HCT116 (cell line): Measurements from ENCODE around the gene FBXL17.

ENCODE experiments used
- CBX3 ChIP-seq: IDR thresholded peaks from 2 replicates; pipeline ENCODE4 v1.6.1; 2012; ENCODE audit warnings: low read depth
- EZH2 ChIP-seq: fragments of 200-600 bp; sonication (generic); IDR thresholded peaks from 2 replicates; pipeline ENCODE4 v1.6.1; 2017; ENCODE audit warnings: antibody characterized with exemption, mixed run types
- EZH2phosphoT487 ChIP-seq: fragments of 200-600 bp; IDR thresholded peaks from 2 replicates; pipeline ENCODE4 v1.6.1; 2018; ENCODE audit warnings: antibody characterized with exemption, borderline replicate concordance
- JUND ChIP-seq: IDR thresholded peaks from 2 replicates; pipeline ENCODE4 v1.6.1; 2012
- POLR2A ChIP-seq: IDR thresholded peaks from 2 replicates; pipeline ENCODE4 v1.7.0; 2011; ENCODE audit warnings: borderline replicate concordance; ENCODE audit not compliant: insufficient read depth, insufficient read length; ENCODE audit errors: extremely low read depth
- POLR2AphosphoS5 ChIP-seq: IDR thresholded peaks from 2 replicates; pipeline ENCODE4 v1.6.1; 2011; ENCODE audit warnings: mild to moderate bottlenecking, low read depth, low read length, moderate library complexity
- RAD21 ChIP-seq: IDR thresholded peaks from 2 replicates; pipeline ENCODE4 v1.6.1; 2012; ENCODE audit warnings: low read depth, mild to moderate bottlenecking
- SIN3A ChIP-seq: IDR thresholded peaks from 2 replicates; pipeline ENCODE4 v1.6.1; 2012; ENCODE audit warnings: low read depth
- SP1 ChIP-seq: IDR thresholded peaks from 2 replicates; pipeline ENCODE4 v1.6.1; 2012; ENCODE audit warnings: low read depth
- YY1 ChIP-seq: IDR thresholded peaks from 2 replicates; pipeline ENCODE4 v1.6.1; 2011; ENCODE audit warnings: low read length, low read depth, moderate library complexity, mild to moderate bottlenecking; ENCODE audit not compliant: insufficient replicate concordance; ENCODE audit errors: extremely low read depth
- ZNF274 ChIP-seq: fragments of 200-500 bp; sonication (Bioruptor generic); IDR thresholded peaks from 2 replicates; pipeline ENCODE4 v1.6.1; 2014; ENCODE audit warnings: mild to moderate bottlenecking, low read depth, low read length, inconsistent platforms
- TF ChIP-seq, protein P1 (sequence below), 3 experiments: fragments of 200-600 bp in 1 of 3; sonication (generic) in 1 of 3; IDR thresholded peaks in 2 of 3; conservative IDR thresholded peaks in 1 of 3; 2 replicates each; pipeline ENCODE4 v1.5.1; 2012 to 2017; ENCODE audit warnings: low read depth in 2 of 3, low read length in 2 of 3, antibody characterized with exemption in 1 of 3, borderline replicate concordance in 1 of 3, control low read depth in 1 of 3, mild to moderate bottlenecking in 1 of 3, mixed read lengths in 1 of 3, mixed run types in 1 of 3, moderate library complexity in 1 of 3; ENCODE audit not compliant: insufficient read depth in 1 of 3
- TF ChIP-seq, protein P2 (sequence below): IDR thresholded peaks from 2 replicates; pipeline ENCODE4 v1.6.1; 2012

DNA sequence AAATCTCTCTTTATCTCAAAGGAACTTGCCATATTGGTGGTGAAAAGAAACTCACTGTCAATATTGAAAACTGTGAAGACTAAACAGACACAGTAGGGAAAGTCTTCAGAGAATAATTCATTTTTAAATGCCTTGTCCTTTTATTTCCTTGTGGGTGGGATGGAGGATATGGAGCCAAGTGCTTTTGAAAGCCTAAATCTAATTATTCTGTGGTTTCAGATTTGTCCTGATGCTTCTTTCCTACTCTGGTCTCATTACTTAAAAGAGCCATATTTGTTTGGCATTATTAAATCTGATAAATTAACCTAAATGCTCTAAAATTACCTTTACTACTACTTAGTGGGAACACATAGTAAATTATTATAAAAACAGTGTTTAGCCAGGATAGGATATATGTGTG is 452.8 kb downstream of the FBXL17 start:
- TF ChIP-seq, protein P1, sequence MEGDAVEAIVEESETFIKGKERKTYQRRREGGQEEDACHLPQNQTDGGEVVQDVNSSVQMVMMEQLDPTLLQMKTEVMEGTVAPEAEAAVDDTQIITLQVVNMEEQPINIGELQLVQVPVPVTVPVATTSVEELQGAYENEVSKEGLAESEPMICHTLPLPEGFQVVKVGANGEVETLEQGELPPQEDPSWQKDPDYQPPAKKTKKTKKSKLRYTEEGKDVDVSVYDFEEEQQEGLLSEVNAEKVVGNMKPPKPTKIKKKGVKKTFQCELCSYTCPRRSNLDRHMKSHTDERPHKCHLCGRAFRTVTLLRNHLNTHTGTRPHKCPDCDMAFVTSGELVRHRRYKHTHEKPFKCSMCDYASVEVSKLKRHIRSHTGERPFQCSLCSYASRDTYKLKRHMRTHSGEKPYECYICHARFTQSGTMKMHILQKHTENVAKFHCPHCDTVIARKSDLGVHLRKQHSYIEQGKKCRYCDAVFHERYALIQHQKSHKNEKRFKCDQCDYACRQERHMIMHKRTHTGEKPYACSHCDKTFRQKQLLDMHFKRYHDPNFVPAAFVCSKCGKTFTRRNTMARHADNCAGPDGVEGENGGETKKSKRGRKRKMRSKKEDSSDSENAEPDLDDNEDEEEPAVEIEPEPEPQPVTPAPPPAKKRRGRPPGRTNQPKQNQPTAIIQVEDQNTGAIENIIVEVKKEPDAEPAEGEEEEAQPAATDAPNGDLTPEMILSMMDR (IDR thresholded peaks at IDR 0.05 in 2 of 3, conservative IDR thresholded peaks at IDR 0.05 in 1 of 3; ENCODE audit: borderline replicate concordance in 1 of 3, insufficient read depth in 1 of 3, low read depth in 2 of 3, low read length in 2 of 3) = no peak
- TF ChIP-seq ZNF274 = no peak
- TF ChIP-seq POLR2AphosphoS5 = no peak
- TF ChIP-seq EZH2 = no peak
- no peak for TF ChIP-seq POLR2A
- no peak for TF ChIP-seq SIN3A
- no peak for TF ChIP-seq SP1
- TF ChIP-seq CBX3 = no peak
- TF ChIP-seq, protein P2, sequence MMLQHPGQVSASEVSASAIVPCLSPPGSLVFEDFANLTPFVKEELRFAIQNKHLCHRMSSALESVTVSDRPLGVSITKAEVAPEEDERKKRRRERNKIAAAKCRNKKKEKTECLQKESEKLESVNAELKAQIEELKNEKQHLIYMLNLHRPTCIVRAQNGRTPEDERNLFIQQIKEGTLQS = no peak
- no peak for TF ChIP-seq RAD21
- TF ChIP-seq JUND = no peak
- TF ChIP-seq YY1 = no peak
- no peak for TF ChIP-seq EZH2phosphoT487
